Skin epidermis (tissue), 12 donors: ENCODE results near the gene LILRB1.
A peak's percentile ranks its signal among the peaks of the same experiment; 100 is the strongest.
"Not testable (repeated sequence)": the region's sequence is repeated elsewhere in the genome, so short reads cannot be mapped to it uniquely, and the experiment has no call there.

ENCODE experiments used
- H3K27ac ChIP-seq, 21 experiments: fragments of 200-600 bp; sonication (generic) in 11 of 21; one replicate each; pipeline ENCODE4 v1.5.0; 2020; ENCODE audit warnings: mild to moderate bottlenecking in 3 of 21, inconsistent platforms in 2 of 21, moderate library complexity in 2 of 21
- H3K4me3 ChIP-seq, 7 experiments: fragments of 200-600 bp; sonication (generic) in 2 of 7; one replicate each; pipeline ENCODE4 v1.5.0; 2020; ENCODE audit warnings: inconsistent platforms in 2 of 7, mild to moderate bottlenecking in 2 of 7, moderate library complexity in 1 of 7

Gene LILRB1

GRCh38 chr19:54630262-54630661 lies at the start of gene LILRB1:
TSS of gene LILRB1 (plus strand) at chr19:54630484. CDS start at chr19:54631074, 590 bp downstream.
- H3K4me3 ChIP-seq = peak within 1 kb of the TSS in 3 of 7 experiments; percentile 3 to 18 (median 8)

GRCh38 chr19:54586397-54586796 lies 43.9 kb upstream of the LILRB1 start:
- H3K4me3 ChIP-seq = no peak overlapping the region
- H3K27ac ChIP-seq = no peak overlapping the region

More at GRCh38 chr19:54630262-54630661, at the start of gene LILRB1:
- H3K27ac ChIP-seq = peak within 1 kb of the TSS in 2 of 21 experiments; percentile 14 to 36

- Histone ChIP-seq H3K27ac (no peak overlapping the region), H3K4me3 (no peak overlapping the region)
Measured at GRCh38 chr19:54587026-54587425, 43.3 kb upstream of the LILRB1 start.

- Histone ChIP-seq H3K27ac (peak within 1 kb of the TSS in 3 of 21 experiments; percentile 11 to 30 (median 14)), H3K4me3 (peak within 1 kb of the TSS in 2 of 7 experiments; percentile 0 to 26)
Measured at GRCh38 chr19:54593445-54593844, 36.8 kb upstream of the LILRB1 start, which contains the start of gene LILRA1. TSS of gene LILRA1 (plus strand) at chr19:54593632. CDS start at chr19:54594245, 613 bp downstream.

- H3K27ac ChIP-seq = peak overlapping the region in 3 of 21 experiments; percentile 11 to 30 (median 14)
Measured at GRCh38 chr19:54593931-54594626, 36.2 kb upstream of the LILRB1 start.

GRCh38 chr19:54594737-54595136 lies 35.5 kb upstream of the LILRB1 start:
- peak overlapping the region in 1 of 7 experiments; percentile 26 for H3K4me3 ChIP-seq
- H3K27ac ChIP-seq = no peak overlapping the region

More at GRCh38 chr19:54593931-54594626, 36.2 kb upstream of the LILRB1 start:
- H3K4me3 ChIP-seq = peak overlapping the region in 2 of 7 experiments; percentile 0 to 26

- not testable (repeated sequence) for H3K4me3 ChIP-seq, H3K27ac ChIP-seq
Measured at GRCh38 chr19:54595680-54596436, 34.4 kb upstream of the LILRB1 start.

GRCh38 chr19:54600212-54600611 lies 30.1 kb upstream of the LILRB1 start:
- no peak overlapping the region for H3K27ac ChIP-seq
- no peak overlapping the region for H3K4me3 ChIP-seq

- Histone ChIP-seq H3K4me3 (no peak overlapping the region), H3K27ac (no peak overlapping the region)
Measured at GRCh38 chr19:54606230-54606629, 24.1 kb upstream of the LILRB1 start.

GRCh38 chr19:54606891-54607784 lies 23.1 kb upstream of the LILRB1 start:
- Histone ChIP-seq H3K27ac (peak overlapping the region in 1 of 21 experiments; percentile 2), H3K4me3 (no peak overlapping the region)

- H3K4me3 ChIP-seq = no peak overlapping the region
- H3K27ac ChIP-seq = peak overlapping the region in 1 of 21 experiments; percentile 2
Measured at GRCh38 chr19:54607785-54608150, 22.5 kb upstream of the LILRB1 start.

- H3K4me3 ChIP-seq = no peak overlapping the region
- no peak overlapping the region for H3K27ac ChIP-seq
Measured at GRCh38 chr19:54608205-54608604, 22.1 kb upstream of the LILRB1 start.

- no peak overlapping the region for H3K4me3 ChIP-seq
- H3K27ac ChIP-seq = no peak overlapping the region
Measured at GRCh38 chr19:54608792-54609191, 21.5 kb upstream of the LILRB1 start.

GRCh38 chr19:54609356-54609791 lies 20.9 kb upstream of the LILRB1 start:
- Histone ChIP-seq H3K27ac (no peak overlapping the region), H3K4me3 (no peak overlapping the region)

- Histone ChIP-seq H3K4me3 (no peak overlapping the region), H3K27ac (no peak overlapping the region)
Measured at GRCh38 chr19:54612428-54612827, 17.9 kb upstream of the LILRB1 start.

- no peak overlapping the region for H3K4me3 ChIP-seq
- no peak overlapping the region for H3K27ac ChIP-seq
Measured at GRCh38 chr19:54614726-54615125, 15.6 kb upstream of the LILRB1 start.

GRCh38 chr19:54616057-54616456 lies 14.2 kb upstream of the LILRB1 start:
- Histone ChIP-seq H3K27ac (no peak overlapping the region), H3K4me3 (no peak overlapping the region)

GRCh38 chr19:54616821-54617560 lies 13.3 kb upstream of the LILRB1 start:
- no peak overlapping the region for H3K4me3 ChIP-seq
- H3K27ac ChIP-seq = peak overlapping the region in 1 of 21 experiments; percentile 16

- Histone ChIP-seq H3K27ac (no peak overlapping the region), H3K4me3 (no peak overlapping the region)
Measured at GRCh38 chr19:54620464-54620863, 9.8 kb upstream of the LILRB1 start.
